Vagina (tissue), 2 donors: ENCODE data around the gene CHIC2.

Experiments used
- POLR2A ChIP-seq, 2 donors: fragments of 450-650 bp; IDR thresholded peaks; one replicate each; pipeline ENCODE4 v1.6.1; 2017; ENCODE audit warnings: antibody characterized with exemption in 2 of 2, mild to moderate bottlenecking in 2 of 2, moderate library complexity in 2 of 2
- POLR2AphosphoS5 ChIP-seq, 2 donors: sonication (generic); formaldehyde crosslinking; IDR thresholded peaks; one replicate each; pipeline ENCODE4 v1.9.0; 2017; ENCODE audit warnings: antibody characterized with exemption in 2 of 2, mild to moderate bottlenecking in 2 of 2, low read depth in 1 of 2; ENCODE audit not compliant: insufficient read depth in 1 of 2
- TF ChIP-seq, protein P1 (sequence below), 3 experiments: fragments of 450-650 bp in 2 of 3; fragments of 200-600 bp in 1 of 3; sonication (generic) in 1 of 3; IDR thresholded peaks; one replicate each; pipeline ENCODE4 v1.5.1; 2017 to 2019; ENCODE audit warnings: antibody characterized with exemption in 3 of 3, mild to moderate bottlenecking in 2 of 3, moderate library complexity in 2 of 3

GRCh38 chr4:54001668-54002365 is 62.6 kb downstream of the CHIC2 start:
- TF ChIP-seq POLR2AphosphoS5 (IDR thresholded peaks at IDR 0.05; ENCODE audit: insufficient read depth in 1 of 2, low read depth in 1 of 2) (no peak), POLR2A (IDR thresholded peaks at IDR 0.05) (no peak)
- TF ChIP-seq, protein P1, sequence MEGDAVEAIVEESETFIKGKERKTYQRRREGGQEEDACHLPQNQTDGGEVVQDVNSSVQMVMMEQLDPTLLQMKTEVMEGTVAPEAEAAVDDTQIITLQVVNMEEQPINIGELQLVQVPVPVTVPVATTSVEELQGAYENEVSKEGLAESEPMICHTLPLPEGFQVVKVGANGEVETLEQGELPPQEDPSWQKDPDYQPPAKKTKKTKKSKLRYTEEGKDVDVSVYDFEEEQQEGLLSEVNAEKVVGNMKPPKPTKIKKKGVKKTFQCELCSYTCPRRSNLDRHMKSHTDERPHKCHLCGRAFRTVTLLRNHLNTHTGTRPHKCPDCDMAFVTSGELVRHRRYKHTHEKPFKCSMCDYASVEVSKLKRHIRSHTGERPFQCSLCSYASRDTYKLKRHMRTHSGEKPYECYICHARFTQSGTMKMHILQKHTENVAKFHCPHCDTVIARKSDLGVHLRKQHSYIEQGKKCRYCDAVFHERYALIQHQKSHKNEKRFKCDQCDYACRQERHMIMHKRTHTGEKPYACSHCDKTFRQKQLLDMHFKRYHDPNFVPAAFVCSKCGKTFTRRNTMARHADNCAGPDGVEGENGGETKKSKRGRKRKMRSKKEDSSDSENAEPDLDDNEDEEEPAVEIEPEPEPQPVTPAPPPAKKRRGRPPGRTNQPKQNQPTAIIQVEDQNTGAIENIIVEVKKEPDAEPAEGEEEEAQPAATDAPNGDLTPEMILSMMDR (IDR thresholded peaks at IDR 0.05), result no peak
